GM12872 (cell line): ENCODE results near the gene ABCD1.

Experiments used
- TF ChIP-seq, protein P1 (sequence below): IDR thresholded peaks from 3 replicates; pipeline ENCODE4 v1.5.1; 2011; ENCODE audit warnings: low read depth, mild to moderate bottlenecking, low read length, moderate library complexity; ENCODE audit not compliant: insufficient read depth

ABCD1 gene

GRCh38 chrX:153792368-153792767 is 67.7 kb downstream of the ABCD1 start:
- TF ChIP-seq, protein P1, sequence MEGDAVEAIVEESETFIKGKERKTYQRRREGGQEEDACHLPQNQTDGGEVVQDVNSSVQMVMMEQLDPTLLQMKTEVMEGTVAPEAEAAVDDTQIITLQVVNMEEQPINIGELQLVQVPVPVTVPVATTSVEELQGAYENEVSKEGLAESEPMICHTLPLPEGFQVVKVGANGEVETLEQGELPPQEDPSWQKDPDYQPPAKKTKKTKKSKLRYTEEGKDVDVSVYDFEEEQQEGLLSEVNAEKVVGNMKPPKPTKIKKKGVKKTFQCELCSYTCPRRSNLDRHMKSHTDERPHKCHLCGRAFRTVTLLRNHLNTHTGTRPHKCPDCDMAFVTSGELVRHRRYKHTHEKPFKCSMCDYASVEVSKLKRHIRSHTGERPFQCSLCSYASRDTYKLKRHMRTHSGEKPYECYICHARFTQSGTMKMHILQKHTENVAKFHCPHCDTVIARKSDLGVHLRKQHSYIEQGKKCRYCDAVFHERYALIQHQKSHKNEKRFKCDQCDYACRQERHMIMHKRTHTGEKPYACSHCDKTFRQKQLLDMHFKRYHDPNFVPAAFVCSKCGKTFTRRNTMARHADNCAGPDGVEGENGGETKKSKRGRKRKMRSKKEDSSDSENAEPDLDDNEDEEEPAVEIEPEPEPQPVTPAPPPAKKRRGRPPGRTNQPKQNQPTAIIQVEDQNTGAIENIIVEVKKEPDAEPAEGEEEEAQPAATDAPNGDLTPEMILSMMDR = no peak

GRCh38 chrX:153793291-153793690 is 68.6 kb downstream of the ABCD1 start:
- TF ChIP-seq, protein P1 = no peak
